Endometrial microvascular endothelial cells (primary cell): ENCODE measurements around the gene SPON1. TPM values are rescaled to one million over a fixed set of nuclear protein-coding genes. Genes with fewer than 3 reads are reported as not detected.

ENCODE experiments used
- in situ Hi-C: cut with HindIII; loops from 2 replicates; pipeline ENCODE4 v1.10.0; 2017; ENCODE audit warnings: low sequenced_read_pairs, low pct_unique_long_range_greater_than_20kb; ENCODE audit errors: inconsistent ontology term
- total RNA-seq: library from RNA; depleted of rRNA; stranded (reverse); fragments of >200 nt; gene quantifications from one replicate; pipeline ENCODE4 v1.2.3, GENCODE V29; 2015; ENCODE audit errors: inconsistent ontology term

The SPON1 gene
- total RNA-seq, 1 donor from 2014 or later: not detected

GRCh38 chr11:14312736-14313438, 350.4 kb downstream of the SPON1 start:
- in situ Hi-C loops: loop anchor here (25.0 kb wide), 1 partner anchor 149 kb away; no protein-coding TSS in a partner anchor

- in situ Hi-C loops: loop anchor here (25.0 kb wide), 1 partner anchor 148 kb away; no protein-coding TSS in a partner anchor
Measured at GRCh38 chr11:14314127-14314526, 351.6 kb downstream of the SPON1 start.

DNA sequence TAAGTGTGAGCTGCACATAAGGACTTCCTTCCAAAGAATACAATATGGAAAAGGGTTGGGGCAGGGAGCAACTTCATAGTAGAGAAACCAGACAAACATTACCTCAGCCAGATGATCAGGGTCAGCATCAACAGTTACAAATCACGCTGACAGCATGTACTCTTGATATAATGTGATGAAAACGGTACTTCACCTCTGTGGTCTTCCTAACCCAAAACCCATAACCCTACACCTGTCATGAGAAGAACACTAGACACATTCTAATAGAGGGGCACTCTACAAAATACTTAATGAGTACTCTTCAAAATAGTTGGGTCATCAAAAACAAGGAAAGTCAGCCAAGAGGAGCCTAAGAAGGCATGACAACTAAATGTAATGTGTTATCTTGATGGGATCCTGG, 352.6 kb downstream of the SPON1 start:
- in situ Hi-C loops: loop anchor here (25.0 kb wide), 1 partner anchor 147 kb away; no protein-coding TSS in a partner anchor
